Fibroblast of peridontal ligament (primary cell): ENCODE measurements around the gene CBX7.

Experiments used
- DNase-seq: peaks from one replicate; pipeline ENCODE4 v3.0.0-alpha.2; 2010; ENCODE audit errors: extremely low read depth

The CBX7 gene

GRCh38 chr22:39092111-39092862 lies 60.2 kb downstream of the CBX7 start:
- DNase-seq = no peak

- DNase-seq = no peak
Observed at GRCh38 chr22:39091126-39092081, 61.1 kb downstream of the CBX7 start.

GRCh38 chr22:39090426-39091064 lies 61.9 kb downstream of the CBX7 start:
- no peak for DNase-seq

GRCh38 chr22:39089928-39090327 lies 62.6 kb downstream of the CBX7 start:
- no peak for DNase-seq

GRCh38 chr22:39088685-39089032 lies 63.8 kb downstream of the CBX7 start:
- DNase-seq = no peak

- no peak for DNase-seq
Observed at GRCh38 chr22:39087881-39088684, 64.4 kb downstream of the CBX7 start.

GRCh38 chr22:39087098-39087497 lies 65.4 kb downstream of the CBX7 start:
- no peak for DNase-seq

- no peak for DNase-seq
Observed at GRCh38 chr22:39084666-39085065, 67.8 kb downstream of the CBX7 start.

GRCh38 chr22:39083212-39084165 lies 69.0 kb downstream of the CBX7 start:
- DNase-seq = no peak

- no peak for DNase-seq
Observed at GRCh38 chr22:39081598-39081997, 70.9 kb downstream of the CBX7 start.

GRCh38 chr22:39081016-39081415 lies 71.5 kb downstream of the CBX7 start:
- no peak for DNase-seq
